Endothelial cell of umbilical vein (primary cell): ENCODE data around the gene NUAK1. TPM values are rescaled to one million over a fixed set of nuclear protein-coding genes. Genes with fewer than 3 reads are reported as not detected.
A peak's percentile ranks its signal among the peaks of the same experiment; 100 is the strongest.

Experiments
- BruUV-seq: library from RNA; stranded (reverse); fragments of 400-500 nt; replicated peaks from 2 replicates; lab custom pipeline; 2021; lab: Mats Ljungman, UMichigan
- CTCF ChIA-PET: fragments of 300-600, 350-600 bp; sonication (Branson Sonifier 250); formaldehyde crosslinking; loops from one replicate; lab custom pipeline; 2021; ENCODE audit warnings: antibody characterized with exemption, inconsistent platforms; lab: Charles Lee
- POLR2A ChIA-PET: fragments of 300-600, 350-600 bp; sonication (Branson Sonifier 250); formaldehyde crosslinking; loops from one replicate; lab custom pipeline; 2021; ENCODE audit warnings: antibody characterized with exemption, inconsistent platforms; lab: Charles Lee
- DNase-seq: peaks from one replicate; pipeline ENCODE4 v3.0.0-alpha.2; 2011; ENCODE audit warnings: low read depth, low spot score
- FAIRE-seq: peaks from 2 replicates; lab custom pipeline; 2011; peaks lifted over from hg19 to GRCh38; lab: Jason Lieb, UNC
- H2AFZ ChIP-seq: 2 replicates; pipeline ENCODE4 v1.6.0; 2012; ENCODE audit warnings: low read depth, low read length, control low read depth, inconsistent platforms
- H3K27ac ChIP-seq: 2 replicates; pipeline ENCODE4 v1.5.1; 2011; ENCODE audit warnings: low read depth, mild to moderate bottlenecking, control low read depth, low read length, moderate library complexity; ENCODE audit not compliant: insufficient read depth
- H3K27me3 ChIP-seq, 2 experiments: 2 replicates each; pipeline versions ENCODE4 v1.6.0 to v1.6.1; 2011; ENCODE audit warnings: low read length in 2 of 2, mixed read lengths in 1 of 2; ENCODE audit not compliant: control insufficient read depth in 2 of 2, insufficient read depth in 2 of 2
- H3K36me3 ChIP-seq, 2 experiments: 2 replicates in 1 of 2; 3 replicates in 1 of 2; pipeline ENCODE4 v1.5.1; 2011; ENCODE audit warnings: low read length in 2 of 2, mild to moderate bottlenecking in 1 of 2, moderate library complexity in 1 of 2; ENCODE audit not compliant: control insufficient read depth in 2 of 2, insufficient read depth in 2 of 2; ENCODE audit errors: extremely low read depth in 1 of 2
- H3K4me1 ChIP-seq: 3 replicates; pipeline ENCODE4 v1.5.1; 2011; ENCODE audit warnings: mild to moderate bottlenecking, low read length; ENCODE audit not compliant: control insufficient read depth, insufficient read depth; ENCODE audit errors: extremely low read depth
- H3K4me2 ChIP-seq: 2 replicates; pipeline ENCODE4 v1.6.1; 2011; ENCODE audit warnings: low read length, control low read depth, mixed read lengths; ENCODE audit not compliant: insufficient read depth
- H3K4me3 ChIP-seq, 3 experiments: fragments of 200-600 bp in 1 of 3; sonication (generic), shearing (Covaris generic) in 1 of 3; replicated peaks in 1 of 3; 2 replicates each; pipeline ENCODE4 v1.5.1; 2011 to 2016; ENCODE audit warnings: control low read depth in 3 of 3, low read length in 3 of 3, mild to moderate bottlenecking in 2 of 3, inconsistent platforms in 1 of 3, low read depth in 1 of 3, moderate library complexity in 1 of 3; ENCODE audit not compliant: insufficient read depth in 1 of 3
- H3K79me2 ChIP-seq: 2 replicates; pipeline ENCODE4 v1.6.0; 2012; ENCODE audit warnings: low read length, inconsistent platforms; ENCODE audit not compliant: control insufficient read depth, insufficient read depth
- H3K9ac ChIP-seq: replicated peaks from 2 replicates; pipeline ENCODE3; 2011; ENCODE audit warnings: low read length, control low read depth; ENCODE audit not compliant: insufficient read depth; ENCODE audit errors: extremely low read depth
- H3K9me1 ChIP-seq: replicated peaks from 3 replicates; pipeline ENCODE4 v1.6.0; 2011; ENCODE audit warnings: mild to moderate bottlenecking, low read length; ENCODE audit not compliant: control insufficient read depth, insufficient read depth; ENCODE audit errors: extremely low read depth
- H3K9me3 ChIP-seq: replicated peaks from 2 replicates; pipeline ENCODE4 v1.5.1; 2012; ENCODE audit warnings: low read length, inconsistent platforms; ENCODE audit not compliant: control insufficient read depth, insufficient read depth
- H4K20me1 ChIP-seq: replicated peaks from 2 replicates; pipeline ENCODE3; 2011; ENCODE audit warnings: mild to moderate bottlenecking, low read length; ENCODE audit not compliant: control insufficient read depth, insufficient read depth; ENCODE audit errors: extremely low read depth
- EZH2 ChIP-seq: IDR thresholded peaks from 2 replicates; pipeline ENCODE4 v1.6.1; 2012; ENCODE audit warnings: borderline replicate concordance, low read depth, mild to moderate bottlenecking, moderate library complexity, low read length, inconsistent platforms; ENCODE audit not compliant: severe bottlenecking
- FOS ChIP-seq: IDR thresholded peaks from 2 replicates; pipeline ENCODE4 v1.6.1; 2011; ENCODE audit warnings: mild to moderate bottlenecking, low read length, moderate library complexity, borderline replicate concordance; ENCODE audit not compliant: insufficient read depth
- JUN ChIP-seq: IDR thresholded peaks from 2 replicates; pipeline ENCODE4 v1.6.1; 2011; ENCODE audit warnings: borderline replicate concordance, low read depth; ENCODE audit not compliant: insufficient read length, insufficient read depth
- POLR2A ChIP-seq: IDR thresholded peaks from 2 replicates; pipeline ENCODE4 v1.6.1; 2012; ENCODE audit warnings: low read depth, mild to moderate bottlenecking, control low read depth, low read length
- POLR2AphosphoS5 ChIP-seq: IDR thresholded peaks from 2 replicates; pipeline ENCODE4 v1.6.1; 2012; ENCODE audit warnings: low read depth, mild to moderate bottlenecking, control low read depth, low read length, moderate library complexity; ENCODE audit not compliant: insufficient read depth
- dilution Hi-C: fragments of 300-500 bp; cut with MboI; formaldehyde crosslinking; loops from one replicate; pipeline ENCODE4 v1.15.0; 2019; ENCODE audit warnings: low sequenced_read_pairs; ENCODE audit not compliant: extremely low pct_ligation_motif_present
- intact Hi-C: fragments of 100-400 bp; cut with micrococcal nuclease; formaldehyde crosslinking; loops from one replicate; pipeline ENCODE4 v1.10.0; 2022
- polyA plus RNA-seq, 4 experiments: library from polyadenylated mRNA; depleted of rRNA in 3 of 4; stranded (reverse) in 3 of 4; unstranded in 1 of 4; fragments of >200 nt; gene quantifications; 2 replicates each; pipeline versions ENCODE4 v1.2.1 to v1.2.3, GENCODE V29; 2011 to 2012; ENCODE audit warnings: missing spikeins in 1 of 4
- total RNA-seq: library from RNA; stranded (reverse); gene quantifications from 2 replicates; pipeline ENCODE4 v1.2.3, GENCODE V29; 2021
- TF ChIP-seq, protein P1 (sequence below), 2 donors: IDR thresholded peaks; 1 replicate in 1 of 2; 2 replicates in 1 of 2; pipeline ENCODE4 v1.5.1; 2011; ENCODE audit warnings: low read length in 2 of 2, mild to moderate bottlenecking in 2 of 2, moderate library complexity in 2 of 2, control low read depth in 1 of 2, inconsistent platforms in 1 of 2, low read depth in 1 of 2; ENCODE audit not compliant: insufficient read depth in 1 of 2; ENCODE audit errors: extremely low read depth in 1 of 2

Gene NUAK1
- total and polyA plus RNA-seq, 2 donors (not counting 3 experiments of a cell fraction or from before 2014, with no cell fraction given): 34.2 to 39.7 TPM

GRCh38 chr12:106149096-106149784 is 10.5 kb upstream of the NUAK1 start:
- H3K79me2 ChIP-seq: no peaks in the 10 kb centered on the region
- H3K9me3 ChIP-seq: no peaks in the 10 kb centered on the region
- FAIRE-seq (peak; percentile 68), DNase-seq (peak; percentile 59)
- no peaks in the 10 kb centered on the region for H3K9me1 ChIP-seq
- H3K27me3 ChIP-seq: no peaks in the 10 kb centered on the region
- ChIA-PET CTCF (interaction anchor here (0.7 to 6.7 kb wide), 41 partner anchors 8 to 753 kb away, joined by 3 to 100 read pairs (median 4); partner anchors contain the start of gene NUAK1), POLR2A (no interaction called here)
- no peak overlapping the region for H3K4me3 ChIP-seq
- dilution Hi-C loops: no loop called here
- H3K36me3 ChIP-seq: no peaks in the 10 kb centered on the region
- no peaks in the 10 kb centered on the region for H4K20me1 ChIP-seq
- no peak overlapping the region for H3K27ac ChIP-seq
- H3K4me2 ChIP-seq: no peak overlapping the region
- intact Hi-C loops: no loop called here
- H3K4me1 ChIP-seq: peaks cover 17% of the 10 kb centered on the region
- H3K9ac ChIP-seq: no peak overlapping the region
- no peak for TF ChIP-seq JUN
- TF ChIP-seq, protein P1, sequence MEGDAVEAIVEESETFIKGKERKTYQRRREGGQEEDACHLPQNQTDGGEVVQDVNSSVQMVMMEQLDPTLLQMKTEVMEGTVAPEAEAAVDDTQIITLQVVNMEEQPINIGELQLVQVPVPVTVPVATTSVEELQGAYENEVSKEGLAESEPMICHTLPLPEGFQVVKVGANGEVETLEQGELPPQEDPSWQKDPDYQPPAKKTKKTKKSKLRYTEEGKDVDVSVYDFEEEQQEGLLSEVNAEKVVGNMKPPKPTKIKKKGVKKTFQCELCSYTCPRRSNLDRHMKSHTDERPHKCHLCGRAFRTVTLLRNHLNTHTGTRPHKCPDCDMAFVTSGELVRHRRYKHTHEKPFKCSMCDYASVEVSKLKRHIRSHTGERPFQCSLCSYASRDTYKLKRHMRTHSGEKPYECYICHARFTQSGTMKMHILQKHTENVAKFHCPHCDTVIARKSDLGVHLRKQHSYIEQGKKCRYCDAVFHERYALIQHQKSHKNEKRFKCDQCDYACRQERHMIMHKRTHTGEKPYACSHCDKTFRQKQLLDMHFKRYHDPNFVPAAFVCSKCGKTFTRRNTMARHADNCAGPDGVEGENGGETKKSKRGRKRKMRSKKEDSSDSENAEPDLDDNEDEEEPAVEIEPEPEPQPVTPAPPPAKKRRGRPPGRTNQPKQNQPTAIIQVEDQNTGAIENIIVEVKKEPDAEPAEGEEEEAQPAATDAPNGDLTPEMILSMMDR (IDR thresholded peaks at IDR 0.05; ENCODE audit: extremely low read depth in 1 of 2, insufficient read depth in 1 of 2, low read depth in 1 of 2, low read length in 2 of 2): peak; percentile 55 to 68
- no peak overlapping the region for H2AFZ ChIP-seq
- BruUV-seq: no TSS peak

- Histone ChIP-seq H3K79me2 (no peaks in the 10 kb centered on the region), H3K4me3 (no peak overlapping the region), H3K27ac (no peak overlapping the region), H3K27me3 (no peaks in the 10 kb centered on the region), H3K9me1 (no peaks in the 10 kb centered on the region), H3K36me3 (no peaks in the 10 kb centered on the region), H4K20me1 (no peaks in the 10 kb centered on the region), H3K9me3 (no peaks in the 10 kb centered on the region), H2AFZ (no peak overlapping the region), H3K4me1 (peaks cover 16% of the 10 kb centered on the region), H3K4me2 (no peak overlapping the region), H3K9ac (no peak overlapping the region)
- BruUV-seq: no TSS peak
- FAIRE-seq (no peak), DNase-seq (no peak)
- intact Hi-C loops: no loop called here
- TF ChIP-seq FOS (no peak), EZH2 (no peak), POLR2A (no peak), POLR2AphosphoS5 (no peak)
- ChIA-PET CTCF (interaction anchor here (0.5 to 6.7 kb wide), 13 partner anchors 10 to 761 kb away, joined by 3 to 100 read pairs (median 4); partner anchors contain the start of gene NUAK1), POLR2A (no interaction called here)
- dilution Hi-C loops: no loop called here
These were observed 9.2 kb upstream of the NUAK1 start for GRCh38 chr12:106147956-106148355.
